HEK293 (cell line): Measurements from ENCODE around the gene SMARCA2.

Experiments
- KLF16 ChIP-seq: fragments of 450-650 bp; formaldehyde crosslinking; IDR thresholded peaks from 2 replicates; pipeline ENCODE4 v1.5.1; 2017; ENCODE audit warnings: missing biosample characterization, missing genetic modification characterization
- PRDM6 ChIP-seq: fragments of 450-650 bp; formaldehyde crosslinking; IDR thresholded peaks from 2 replicates; pipeline ENCODE4 v1.5.1; 2017; ENCODE audit warnings: missing biosample characterization, missing genetic modification characterization
- REPIN1 ChIP-seq: fragments of 450-650 bp; formaldehyde crosslinking; IDR thresholded peaks from 2 replicates; pipeline ENCODE4 v1.5.1; 2017; ENCODE audit warnings: missing biosample characterization, missing genetic modification characterization, low read depth
- SCRT1 ChIP-seq: fragments of 450-650 bp; formaldehyde crosslinking; IDR thresholded peaks from 2 replicates; pipeline ENCODE4 v1.5.1; 2016; ENCODE audit warnings: missing biosample characterization, missing genetic modification characterization, borderline replicate concordance
- SCRT2 ChIP-seq: fragments of 450-650 bp; formaldehyde crosslinking; IDR thresholded peaks from 2 replicates; pipeline ENCODE4 v1.5.1; 2016; ENCODE audit warnings: missing biosample characterization, missing genetic modification characterization
- SP7 ChIP-seq: fragments of 450-650 bp; formaldehyde crosslinking; IDR thresholded peaks from 2 replicates; pipeline ENCODE4 v1.5.1; 2016; ENCODE audit warnings: missing biosample characterization, missing genetic modification characterization
- TCF7L2 ChIP-seq: IDR thresholded peaks from 2 replicates; pipeline ENCODE4 v1.6.1; 2011; ENCODE audit warnings: low read depth, mild to moderate bottlenecking, inconsistent platforms, low read length, moderate library complexity, borderline replicate concordance
- ZBTB10 ChIP-seq: fragments of 450-650 bp; formaldehyde crosslinking; IDR thresholded peaks from 2 replicates; pipeline ENCODE4 v1.5.1; 2016; ENCODE audit warnings: missing biosample characterization, missing genetic modification characterization
- ZBTB44 ChIP-seq: fragments of 450-650 bp; IDR thresholded peaks from 2 replicates; pipeline ENCODE4 v1.5.1; 2018; ENCODE audit warnings: missing biosample characterization, mild to moderate bottlenecking, missing genetic modification characterization
- ZBTB48 ChIP-seq: fragments of 450-650 bp; formaldehyde crosslinking; IDR thresholded peaks from 2 replicates; pipeline ENCODE4 v1.5.1; 2016; ENCODE audit warnings: missing biosample characterization, missing genetic modification characterization
- ZNF10 ChIP-seq: fragments of 450-650 bp; formaldehyde crosslinking; IDR thresholded peaks from 2 replicates; pipeline ENCODE4 v1.5.1; 2017; ENCODE audit warnings: missing biosample characterization, missing genetic modification characterization
- ZNF18 ChIP-seq: fragments of 450-650 bp; formaldehyde crosslinking; IDR thresholded peaks from 2 replicates; pipeline ENCODE4 v1.5.1; 2016; ENCODE audit warnings: missing biosample characterization, missing genetic modification characterization
- ZNF280C ChIP-seq: fragments of 450-650 bp; formaldehyde crosslinking; IDR thresholded peaks from 2 replicates; pipeline ENCODE4 v1.5.1; 2016; ENCODE audit warnings: missing biosample characterization, missing genetic modification characterization
- ZNF488 ChIP-seq: fragments of 450-650 bp; formaldehyde crosslinking; IDR thresholded peaks from 2 replicates; pipeline ENCODE4 v1.5.1; 2016; ENCODE audit warnings: missing biosample characterization, missing genetic modification characterization
- ZNF561 ChIP-seq: fragments of 450-650 bp; IDR thresholded peaks from 2 replicates; pipeline ENCODE4 v1.5.1; 2018; ENCODE audit warnings: missing biosample characterization, missing genetic modification characterization, borderline replicate concordance
- ZNF600 ChIP-seq: fragments of 450-650 bp; formaldehyde crosslinking; IDR thresholded peaks from 2 replicates; pipeline ENCODE4 v1.5.1; 2016; ENCODE audit warnings: missing biosample characterization, missing genetic modification characterization
- TF ChIP-seq, protein P1 (sequence below): fragments of 450-650 bp; formaldehyde crosslinking; IDR thresholded peaks from 2 replicates; pipeline ENCODE4 v1.5.1; 2016; ENCODE audit warnings: missing biosample characterization, missing genetic modification characterization
- TF ChIP-seq, protein P2 (sequence below): sonication (generic); formaldehyde crosslinking; IDR thresholded peaks from 2 replicates; pipeline ENCODE4 v1.8.1; 2022; ENCODE audit warnings: mild to moderate bottlenecking, moderate library complexity, missing genetic modification reagents
- TF ChIP-seq, protein P3 (sequence below): fragments of 450-650 bp; formaldehyde crosslinking; IDR thresholded peaks from 2 replicates; pipeline ENCODE4 v1.5.1; 2016; ENCODE audit warnings: missing biosample characterization, missing genetic modification characterization

Gene SMARCA2

GRCh38 chr9:2241836-2242741, 226.9 kb downstream of the SMARCA2 start (continued):
- TF ChIP-seq, protein P1, sequence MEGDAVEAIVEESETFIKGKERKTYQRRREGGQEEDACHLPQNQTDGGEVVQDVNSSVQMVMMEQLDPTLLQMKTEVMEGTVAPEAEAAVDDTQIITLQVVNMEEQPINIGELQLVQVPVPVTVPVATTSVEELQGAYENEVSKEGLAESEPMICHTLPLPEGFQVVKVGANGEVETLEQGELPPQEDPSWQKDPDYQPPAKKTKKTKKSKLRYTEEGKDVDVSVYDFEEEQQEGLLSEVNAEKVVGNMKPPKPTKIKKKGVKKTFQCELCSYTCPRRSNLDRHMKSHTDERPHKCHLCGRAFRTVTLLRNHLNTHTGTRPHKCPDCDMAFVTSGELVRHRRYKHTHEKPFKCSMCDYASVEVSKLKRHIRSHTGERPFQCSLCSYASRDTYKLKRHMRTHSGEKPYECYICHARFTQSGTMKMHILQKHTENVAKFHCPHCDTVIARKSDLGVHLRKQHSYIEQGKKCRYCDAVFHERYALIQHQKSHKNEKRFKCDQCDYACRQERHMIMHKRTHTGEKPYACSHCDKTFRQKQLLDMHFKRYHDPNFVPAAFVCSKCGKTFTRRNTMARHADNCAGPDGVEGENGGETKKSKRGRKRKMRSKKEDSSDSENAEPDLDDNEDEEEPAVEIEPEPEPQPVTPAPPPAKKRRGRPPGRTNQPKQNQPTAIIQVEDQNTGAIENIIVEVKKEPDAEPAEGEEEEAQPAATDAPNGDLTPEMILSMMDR (tag by site-specific recombination), result no peak
- TF ChIP-seq ZBTB48 (tag by site-specific recombination), result no peak
- peak; percentile 29; the same call in 1 of the 2 replicates for TF ChIP-seq ZBTB10
- TF ChIP-seq, protein P2, sequence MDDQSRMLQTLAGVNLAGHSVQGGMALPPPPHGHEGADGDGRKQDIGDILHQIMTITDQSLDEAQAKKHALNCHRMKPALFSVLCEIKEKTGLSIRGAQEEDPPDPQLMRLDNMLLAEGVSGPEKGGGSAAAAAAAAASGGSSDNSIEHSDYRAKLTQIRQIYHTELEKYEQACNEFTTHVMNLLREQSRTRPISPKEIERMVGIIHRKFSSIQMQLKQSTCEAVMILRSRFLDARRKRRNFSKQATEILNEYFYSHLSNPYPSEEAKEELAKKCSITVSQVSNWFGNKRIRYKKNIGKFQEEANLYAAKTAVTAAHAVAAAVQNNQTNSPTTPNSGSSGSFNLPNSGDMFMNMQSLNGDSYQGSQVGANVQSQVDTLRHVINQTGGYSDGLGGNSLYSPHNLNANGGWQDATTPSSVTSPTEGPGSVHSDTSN (CRISPR knock-in tag), result no peak
- TF ChIP-seq, protein P3, sequence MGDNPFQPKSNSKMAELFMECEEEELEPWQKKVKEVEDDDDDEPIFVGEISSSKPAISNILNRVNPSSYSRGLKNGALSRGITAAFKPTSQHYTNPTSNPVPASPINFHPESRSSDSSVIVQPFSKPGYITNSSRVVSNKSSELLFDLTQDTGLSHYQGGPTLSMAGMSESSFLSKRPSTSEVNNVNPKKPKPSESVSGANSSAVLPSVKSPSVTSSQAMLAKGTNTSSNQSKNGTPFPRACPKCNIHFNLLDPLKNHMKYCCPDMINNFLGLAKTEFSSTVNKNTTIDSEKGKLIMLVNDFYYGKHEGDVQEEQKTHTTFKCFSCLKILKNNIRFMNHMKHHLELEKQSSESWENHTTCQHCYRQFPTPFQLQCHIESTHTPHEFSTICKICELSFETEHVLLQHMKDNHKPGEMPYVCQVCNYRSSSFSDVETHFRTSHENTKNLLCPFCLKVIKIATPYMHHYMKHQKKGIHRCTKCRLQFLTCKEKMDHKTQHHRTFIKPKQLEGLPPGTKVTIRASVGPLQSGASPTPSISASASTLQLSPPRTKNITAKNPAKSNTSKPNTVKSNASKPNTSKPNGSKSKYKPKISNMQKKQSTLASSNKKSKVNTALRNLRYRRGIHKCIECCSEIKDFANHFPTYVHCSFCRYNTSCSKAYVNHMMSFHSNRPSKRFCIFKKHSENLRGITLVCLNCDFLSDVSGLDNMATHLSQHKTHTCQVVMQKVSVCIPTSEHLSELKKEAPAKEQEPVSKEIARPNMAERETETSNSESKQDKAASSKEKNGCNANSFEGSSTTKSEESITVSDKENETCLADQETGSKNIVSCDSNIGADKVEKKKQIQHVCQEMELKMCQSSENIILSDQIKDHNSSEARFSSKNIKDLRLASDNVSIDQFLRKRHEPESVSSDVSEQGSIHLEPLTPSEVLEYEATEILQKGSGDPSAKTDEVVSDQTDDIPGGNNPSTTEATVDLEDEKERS (tag by site-specific recombination), result peak; percentile 67; the same call in 1 of the 2 replicates
- 0 out of 2 replicates have a peak, but pooled peaks have one; percentile 23 for TF ChIP-seq ZNF600 (tag by site-specific recombination)
- TF ChIP-seq KLF16, result peak; percentile 52; the same call in 1 of the 2 replicates
- 0 out of 2 replicates have a peak, but pooled peaks have one; percentile 28 for TF ChIP-seq ZNF18
- no peak for TF ChIP-seq ZNF488 (tag by site-specific recombination)
- TF ChIP-seq ZNF10 (tag by site-specific recombination), result no peak
- peak; percentile 82 for TF ChIP-seq SCRT2 (tag by site-specific recombination)
- no peak for TF ChIP-seq REPIN1
- 0 out of 2 replicates have a peak, but pooled peaks have one; percentile 59 for TF ChIP-seq ZNF561 (tag by site-specific recombination)
- TF ChIP-seq ZBTB44, result peak; percentile 78
- peak; percentile 54; the same call in 1 of the 2 replicates for TF ChIP-seq SCRT1 (tag by site-specific recombination)
- peak; percentile 67 for TF ChIP-seq SP7 (tag by site-specific recombination)
- 0 out of 2 replicates have a peak, but pooled peaks have one; percentile 15 for TF ChIP-seq TCF7L2
- TF ChIP-seq PRDM6, result no peak
- TF ChIP-seq ZNF280C (tag by site-specific recombination), result no peak
